Neural progenitor cell (in vitro differentiated cells): ENCODE data around the gene TAPT1. TPM values are rescaled to one million over a fixed set of nuclear protein-coding genes. Genes with fewer than 3 reads are reported as not detected.

ENCODE experiments used
- DNase-seq: peaks from one replicate; pipeline ENCODE4 v3.0.0-alpha.2; 2016; ENCODE audit warnings: low spot score
- H2AFZ ChIP-seq: fragments of 200-600 bp; sonication (generic); replicated peaks from 2 replicates; pipeline ENCODE4 v1.6.1; 2016; ENCODE audit warnings: antibody characterized with exemption
- H3F3A ChIP-seq: fragments of 200-600 bp; sonication (generic); 2 replicates; pipeline ENCODE4 v1.6.1; 2016; ENCODE audit warnings: antibody characterized with exemption, low read depth
- H3K27ac ChIP-seq: fragments of 200-600 bp; sonication (generic); 2 replicates; pipeline ENCODE4 v1.5.1; 2016; ENCODE audit warnings: mild to moderate bottlenecking
- H3K27me3 ChIP-seq: fragments of 200-600 bp; sonication (generic); 2 replicates; pipeline ENCODE4 v1.6.1; 2016; ENCODE audit warnings: mild to moderate bottlenecking, moderate library complexity
- H3K36me3 ChIP-seq: fragments of 200-600 bp; sonication (generic); 2 replicates; pipeline ENCODE4 v1.5.1; 2016
- H3K4me1 ChIP-seq: fragments of 200-600 bp; sonication (generic); 2 replicates; pipeline ENCODE4 v1.6.1; 2016; ENCODE audit warnings: mixed run types
- H3K4me2 ChIP-seq: fragments of 200-600 bp; sonication (generic); 2 replicates; pipeline ENCODE4 v1.6.1; 2016
- H3K4me3 ChIP-seq: fragments of 200-600 bp; sonication (generic); 2 replicates; pipeline ENCODE4 v1.5.1; 2016
- H3K79me2 ChIP-seq: fragments of 200-600 bp; sonication (generic); 2 replicates; pipeline ENCODE4 v1.6.1; 2016; ENCODE audit warnings: low read depth
- H3K9ac ChIP-seq: fragments of 200-600 bp; sonication (generic); 2 replicates; pipeline ENCODE4 v1.6.1; 2016
- H3K9me3 ChIP-seq: fragments of 200-600 bp; sonication (generic); 2 replicates; pipeline ENCODE4 v1.5.1; 2016; ENCODE audit warnings: low read depth
- H4K20me1 ChIP-seq: fragments of 200-600 bp; sonication (generic); 2 replicates; pipeline ENCODE4 v1.6.1; 2016; ENCODE audit warnings: low read depth
- H3K27ac Mint-ChIP-seq: 3 replicates; pipeline ENCODE4 v1.8.0; 2021; ENCODE audit warnings: mixed read lengths
- H3K27me3 Mint-ChIP-seq: 2 replicates; pipeline ENCODE4 v1.8.0; 2022; ENCODE audit warnings: low read depth, mild to moderate bottlenecking, inconsistent platforms, moderate library complexity, mixed read lengths; ENCODE audit not compliant: insufficient read depth
- H3K36me3 Mint-ChIP-seq: 3 replicates; pipeline ENCODE4 v1.8.0; 2021; ENCODE audit warnings: mixed read lengths
- H3K4me1 Mint-ChIP-seq: 3 replicates; pipeline ENCODE4 v1.8.0; 2021; ENCODE audit warnings: mixed read lengths
- H3K4me3 Mint-ChIP-seq: 3 replicates; pipeline ENCODE4 v1.8.0; 2021; ENCODE audit warnings: mild to moderate bottlenecking, moderate library complexity, mixed read lengths
- H3K9me3 Mint-ChIP-seq: 3 replicates; pipeline ENCODE4 v1.8.0; 2020; ENCODE audit warnings: mixed read lengths
- EZH2 ChIP-seq: fragments of 200-600 bp; sonication (generic); IDR thresholded peaks from 2 replicates; pipeline ENCODE4 v1.6.1; 2017; ENCODE audit warnings: antibody characterized with exemption, mild to moderate bottlenecking, moderate library complexity
- EZH2phosphoT487 ChIP-seq: fragments of 200-600 bp; sonication (generic); IDR thresholded peaks from 2 replicates; pipeline ENCODE4 v1.6.1; 2017; ENCODE audit warnings: antibody characterized with exemption
- total RNA-seq: library from RNA; depleted of rRNA; stranded (reverse); fragments of >200 nt; gene quantifications from 2 replicates; pipeline ENCODE4 v1.2.3, GENCODE V29; 2015; ENCODE audit warnings: low replicate concordance
- TF ChIP-seq, protein P1 (sequence below): fragments of 200-600 bp; sonication (generic); IDR thresholded peaks from 2 replicates; pipeline ENCODE4 v1.5.1; 2017; ENCODE audit warnings: antibody characterized with exemption, mild to moderate bottlenecking

TAPT1 gene
- total RNA-seq, 1 donor from 2014 or later, result 18.9 TPM

- Histone ChIP-seq H2AFZ (no peak overlapping the region), H3K79me2 (no peaks in the 10 kb centered on the region), H3K4me2 (no peak overlapping the region), H3F3A (no peaks in the 10 kb centered on the region), H3K27me3 (no peaks in the 10 kb centered on the region), H3K9ac (no peak overlapping the region), H3K27ac (no peak overlapping the region), H3K36me3 (no peaks in the 10 kb centered on the region), H3K4me1 (no peaks in the 10 kb centered on the region), H3K9me3 (no peaks in the 10 kb centered on the region), H3K4me3 (no peak overlapping the region), H4K20me1 (peaks cover 4% of the 10 kb centered on the region)
- TF ChIP-seq, protein P1, sequence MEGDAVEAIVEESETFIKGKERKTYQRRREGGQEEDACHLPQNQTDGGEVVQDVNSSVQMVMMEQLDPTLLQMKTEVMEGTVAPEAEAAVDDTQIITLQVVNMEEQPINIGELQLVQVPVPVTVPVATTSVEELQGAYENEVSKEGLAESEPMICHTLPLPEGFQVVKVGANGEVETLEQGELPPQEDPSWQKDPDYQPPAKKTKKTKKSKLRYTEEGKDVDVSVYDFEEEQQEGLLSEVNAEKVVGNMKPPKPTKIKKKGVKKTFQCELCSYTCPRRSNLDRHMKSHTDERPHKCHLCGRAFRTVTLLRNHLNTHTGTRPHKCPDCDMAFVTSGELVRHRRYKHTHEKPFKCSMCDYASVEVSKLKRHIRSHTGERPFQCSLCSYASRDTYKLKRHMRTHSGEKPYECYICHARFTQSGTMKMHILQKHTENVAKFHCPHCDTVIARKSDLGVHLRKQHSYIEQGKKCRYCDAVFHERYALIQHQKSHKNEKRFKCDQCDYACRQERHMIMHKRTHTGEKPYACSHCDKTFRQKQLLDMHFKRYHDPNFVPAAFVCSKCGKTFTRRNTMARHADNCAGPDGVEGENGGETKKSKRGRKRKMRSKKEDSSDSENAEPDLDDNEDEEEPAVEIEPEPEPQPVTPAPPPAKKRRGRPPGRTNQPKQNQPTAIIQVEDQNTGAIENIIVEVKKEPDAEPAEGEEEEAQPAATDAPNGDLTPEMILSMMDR, result no peak
- no peak for TF ChIP-seq EZH2phosphoT487
- TF ChIP-seq EZH2, result no peak
- Mint-ChIP-seq H3K9me3 (peaks cover 2% of the 10 kb centered on the region), H3K36me3 (peaks cover 5% of the 10 kb centered on the region), H3K4me1 (peaks cover 2% of the 10 kb centered on the region), H3K27me3 (no peaks in the 10 kb centered on the region), H3K4me3 (no peak overlapping the region), H3K27ac (no peak overlapping the region)
- no peak for DNase-seq
These were observed 10.2 kb upstream of the TAPT1 start for GRCh38 chr4:16236402-16237023.

DNA sequence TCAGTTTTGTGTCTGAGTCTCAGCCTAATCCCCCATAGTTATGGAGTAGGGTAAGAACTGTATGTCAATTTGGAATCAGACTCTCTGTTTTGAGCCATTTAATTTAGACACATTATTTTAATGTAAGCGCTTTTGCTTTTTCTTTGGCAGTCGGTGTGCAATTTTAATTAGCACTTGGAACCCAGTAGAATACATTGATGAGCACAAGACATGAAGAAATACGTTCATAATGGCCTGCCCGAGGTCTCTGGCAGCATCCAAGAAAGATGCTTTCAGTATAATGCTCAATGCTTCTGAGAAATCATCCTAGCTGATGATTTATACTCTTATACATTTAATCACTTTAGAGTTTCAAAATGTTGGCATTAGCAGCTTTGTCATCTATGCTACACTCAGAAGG, 8.9 kb upstream of the TAPT1 start:
- Histone ChIP-seq H3F3A (no peaks in the 10 kb centered on the region), H3K4me1 (no peaks in the 10 kb centered on the region), H3K79me2 (no peaks in the 10 kb centered on the region), H3K4me2 (no peak overlapping the region), H3K27me3 (no peaks in the 10 kb centered on the region), H3K36me3 (no peaks in the 10 kb centered on the region), H3K4me3 (no peak overlapping the region), H4K20me1 (peaks cover 4% of the 10 kb centered on the region), H3K9ac (no peak overlapping the region), H2AFZ (no peak overlapping the region), H3K27ac (no peak overlapping the region), H3K9me3 (no peaks in the 10 kb centered on the region)
- Mint-ChIP-seq H3K27ac (no peak overlapping the region), H3K4me1 (peaks cover 2% of the 10 kb centered on the region), H3K27me3 (no peaks in the 10 kb centered on the region), H3K9me3 (no peaks in the 10 kb centered on the region), H3K36me3 (no peaks in the 10 kb centered on the region), H3K4me3 (no peak overlapping the region)
- TF ChIP-seq EZH2phosphoT487 (no peak), EZH2 (no peak)
- TF ChIP-seq, protein P1, result no peak
- DNase-seq, result no peak

DNA sequence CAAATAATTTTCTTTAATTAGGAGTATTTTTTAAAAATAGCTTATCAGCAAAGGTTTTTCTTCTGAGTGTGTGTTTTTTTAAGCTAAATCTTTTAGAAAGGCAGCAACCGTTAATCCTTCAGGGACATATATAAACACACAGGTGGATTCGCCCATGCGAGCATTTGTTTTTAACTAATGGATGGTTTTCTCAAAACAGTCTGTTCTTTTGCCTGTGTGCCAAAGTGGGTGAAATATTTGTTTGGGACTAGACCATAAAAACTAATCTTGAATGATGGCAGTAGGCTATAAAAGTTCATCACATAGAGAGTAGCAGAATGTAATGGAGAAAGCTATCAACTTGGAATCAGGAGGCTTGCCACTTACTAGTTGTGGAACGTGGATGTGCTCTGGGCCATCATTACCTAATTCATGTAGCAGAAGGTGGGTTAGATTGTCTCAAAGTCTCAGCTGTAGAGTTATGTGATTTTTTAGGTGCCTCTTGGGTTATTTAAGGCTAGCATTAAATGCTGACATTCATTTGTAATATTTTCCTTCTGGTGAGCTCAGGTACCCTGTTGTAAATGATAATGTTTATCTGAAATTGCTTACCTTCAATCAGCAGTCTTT, 7.4 kb upstream of the TAPT1 start:
- TF ChIP-seq EZH2phosphoT487, result no peak
- no peak for TF ChIP-seq EZH2
- TF ChIP-seq, protein P1, result no peak
- Mint-ChIP-seq H3K36me3 (peaks cover 3% of the 10 kb centered on the region), H3K4me1 (peaks cover 6% of the 10 kb centered on the region), H3K27ac (no peak overlapping the region), H3K4me3 (no peak overlapping the region), H3K27me3 (no peaks in the 10 kb centered on the region), H3K9me3 (no peaks in the 10 kb centered on the region)
- Histone ChIP-seq H3K9me3 (no peaks in the 10 kb centered on the region), H3K27ac (no peak overlapping the region), H2AFZ (no peak overlapping the region), H3K27me3 (no peaks in the 10 kb centered on the region), H3K4me3 (no peak overlapping the region), H4K20me1 (peaks cover 4% of the 10 kb centered on the region), H3F3A (no peaks in the 10 kb centered on the region), H3K36me3 (no peaks in the 10 kb centered on the region), H3K4me1 (no peaks in the 10 kb centered on the region), H3K4me2 (no peak overlapping the region), H3K79me2 (peaks cover 5% of the 10 kb centered on the region), H3K9ac (no peak overlapping the region)
- DNase-seq, result no peak
